ENCODE data around the gene DHX38. TPM values are rescaled to one million over a fixed set of nuclear protein-coding genes. Genes with fewer than 3 reads are reported as not detected.

DHX38 gene
- total and polyA plus RNA-seq, 2 of the 13 experiments (the other 11 are each of a cell fraction or from before 2014, with no cell fraction given) = 54.4 to 85.9 TPM

DNA sequence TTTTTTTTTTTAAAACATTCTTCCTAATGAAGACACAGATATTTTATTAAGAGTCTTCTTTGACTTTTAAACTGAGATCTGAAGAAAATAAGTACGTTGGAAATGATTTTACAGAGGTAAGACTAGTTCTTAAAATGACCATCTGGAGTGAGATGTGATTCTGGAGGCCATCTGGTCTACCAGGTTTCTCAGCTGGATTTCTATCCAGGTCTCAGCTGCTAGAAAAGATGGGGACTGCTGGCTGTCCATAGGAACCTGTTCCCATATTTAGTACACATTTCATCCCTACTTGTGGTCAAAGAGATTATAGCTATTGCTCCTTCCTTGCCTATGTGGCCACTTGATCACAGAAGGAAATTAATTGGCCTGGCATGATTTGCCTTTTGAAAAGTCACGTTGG lies 66.2 kb downstream of the DHX38 start:
- H2AFZ ChIP-seq (ENCODE audit: low read length) = no peak overlapping the region
- H3K9me3 ChIP-seq (ENCODE audit: low read length) = no peaks in the 10 kb centered on the region
- ATAC-seq = no peak
- no peaks in the 10 kb centered on the region for H4K20me1 ChIP-seq (ENCODE audit: insufficient read depth, low read length)
- H3K4me3 ChIP-seq (replicated peaks in 1 of 3; ENCODE audit: insufficient read depth in 1 of 3, low read depth in 2 of 3, low read length in 3 of 3) = no peak overlapping the region
- H3K27me3 ChIP-seq (ENCODE audit: control insufficient read depth in 1 of 2, insufficient read depth in 2 of 2, low read length in 2 of 2) = no peaks in the 10 kb centered on the region
- H3K9ac ChIP-seq (ENCODE audit: insufficient read depth, low read depth, low read length) = no peak overlapping the region
- no TSS peak for BruUV-seq (replicated peaks)
- peaks cover 7% of the 10 kb centered on the region for H3K4me1 ChIP-seq (ENCODE audit: insufficient read depth, low read length)
- intact Hi-C loops (cut with micrococcal nuclease; ENCODE audit: unreplicated experiment) = no loop called here
- no peak overlapping the region for H3K27ac ChIP-seq (ENCODE audit: extremely low read length, insufficient read depth, low read length)
- no peak for FAIRE-seq
- no peak for TF ChIP-seq MTA1 (CRISPR knock-in tag; IDR thresholded peaks at IDR 0.05; ENCODE audit: borderline replicate concordance)
- TF ChIP-seq CENPT (CRISPR knock-in tag; IDR thresholded peaks at IDR 0.05; ENCODE audit: low read depth) = no peak
- TF ChIP-seq ZKSCAN8 (CRISPR knock-in tag; IDR thresholded peaks at IDR 0.05; ENCODE audit: borderline replicate concordance) = no peak
- no peak for TF ChIP-seq RARA (CRISPR knock-in tag; IDR thresholded peaks at IDR 0.05)
- no peak for TF ChIP-seq IKZF1 (IDR thresholded peaks at IDR 0.05)
- TF ChIP-seq HOXA3 (CRISPR knock-in tag; IDR thresholded peaks at IDR 0.05) = no peak
- TF ChIP-seq, protein P1, sequence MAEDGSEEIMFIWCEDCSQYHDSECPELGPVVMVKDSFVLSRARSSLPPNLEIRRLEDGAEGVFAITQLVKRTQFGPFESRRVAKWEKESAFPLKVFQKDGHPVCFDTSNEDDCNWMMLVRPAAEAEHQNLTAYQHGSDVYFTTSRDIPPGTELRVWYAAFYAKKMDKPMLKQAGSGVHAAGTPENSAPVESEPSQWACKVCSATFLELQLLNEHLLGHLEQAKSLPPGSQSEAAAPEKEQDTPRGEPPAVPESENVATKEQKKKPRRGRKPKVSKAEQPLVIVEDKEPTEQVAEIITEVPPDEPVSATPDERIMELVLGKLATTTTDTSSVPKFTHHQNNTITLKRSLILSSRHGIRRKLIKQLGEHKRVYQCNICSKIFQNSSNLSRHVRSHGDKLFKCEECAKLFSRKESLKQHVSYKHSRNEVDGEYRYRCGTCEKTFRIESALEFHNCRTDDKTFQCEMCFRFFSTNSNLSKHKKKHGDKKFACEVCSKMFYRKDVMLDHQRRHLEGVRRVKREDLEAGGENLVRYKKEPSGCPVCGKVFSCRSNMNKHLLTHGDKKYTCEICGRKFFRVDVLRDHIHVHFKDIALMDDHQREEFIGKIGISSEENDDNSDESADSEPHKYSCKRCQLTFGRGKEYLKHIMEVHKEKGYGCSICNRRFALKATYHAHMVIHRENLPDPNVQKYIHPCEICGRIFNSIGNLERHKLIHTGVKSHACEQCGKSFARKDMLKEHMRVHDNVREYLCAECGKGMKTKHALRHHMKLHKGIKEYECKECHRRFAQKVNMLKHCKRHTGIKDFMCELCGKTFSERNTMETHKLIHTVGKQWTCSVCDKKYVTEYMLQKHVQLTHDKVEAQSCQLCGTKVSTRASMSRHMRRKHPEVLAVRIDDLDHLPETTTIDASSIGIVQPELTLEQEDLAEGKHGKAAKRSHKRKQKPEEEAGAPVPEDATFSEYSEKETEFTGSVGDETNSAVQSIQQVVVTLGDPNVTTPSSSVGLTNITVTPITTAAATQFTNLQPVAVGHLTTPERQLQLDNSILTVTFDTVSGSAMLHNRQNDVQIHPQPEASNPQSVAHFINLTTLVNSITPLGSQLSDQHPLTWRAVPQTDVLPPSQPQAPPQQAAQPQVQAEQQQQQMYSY (CRISPR knock-in tag; IDR thresholded peaks at IDR 0.05) = no peak
- TF ChIP-seq ZSCAN29 (CRISPR knock-in tag; conservative IDR thresholded peaks at IDR 0.05) = no peak
- TF ChIP-seq, protein P2, sequence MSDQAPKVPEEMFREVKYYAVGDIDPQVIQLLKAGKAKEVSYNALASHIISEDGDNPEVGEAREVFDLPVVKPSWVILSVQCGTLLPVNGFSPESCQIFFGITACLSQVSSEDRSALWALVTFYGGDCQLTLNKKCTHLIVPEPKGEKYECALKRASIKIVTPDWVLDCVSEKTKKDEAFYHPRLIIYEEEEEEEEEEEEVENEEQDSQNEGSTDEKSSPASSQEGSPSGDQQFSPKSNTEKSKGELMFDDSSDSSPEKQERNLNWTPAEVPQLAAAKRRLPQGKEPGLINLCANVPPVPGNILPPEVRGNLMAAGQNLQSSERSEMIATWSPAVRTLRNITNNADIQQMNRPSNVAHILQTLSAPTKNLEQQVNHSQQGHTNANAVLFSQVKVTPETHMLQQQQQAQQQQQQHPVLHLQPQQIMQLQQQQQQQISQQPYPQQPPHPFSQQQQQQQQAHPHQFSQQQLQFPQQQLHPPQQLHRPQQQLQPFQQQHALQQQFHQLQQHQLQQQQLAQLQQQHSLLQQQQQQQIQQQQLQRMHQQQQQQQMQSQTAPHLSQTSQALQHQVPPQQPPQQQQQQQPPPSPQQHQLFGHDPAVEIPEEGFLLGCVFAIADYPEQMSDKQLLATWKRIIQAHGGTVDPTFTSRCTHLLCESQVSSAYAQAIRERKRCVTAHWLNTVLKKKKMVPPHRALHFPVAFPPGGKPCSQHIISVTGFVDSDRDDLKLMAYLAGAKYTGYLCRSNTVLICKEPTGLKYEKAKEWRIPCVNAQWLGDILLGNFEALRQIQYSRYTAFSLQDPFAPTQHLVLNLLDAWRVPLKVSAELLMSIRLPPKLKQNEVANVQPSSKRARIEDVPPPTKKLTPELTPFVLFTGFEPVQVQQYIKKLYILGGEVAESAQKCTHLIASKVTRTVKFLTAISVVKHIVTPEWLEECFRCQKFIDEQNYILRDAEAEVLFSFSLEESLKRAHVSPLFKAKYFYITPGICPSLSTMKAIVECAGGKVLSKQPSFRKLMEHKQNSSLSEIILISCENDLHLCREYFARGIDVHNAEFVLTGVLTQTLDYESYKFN (CRISPR knock-in tag; conservative IDR thresholded peaks at IDR 0.05) = no peak
- no peak for TF ChIP-seq ZNF773 (CRISPR knock-in tag; IDR thresholded peaks at IDR 0.05; ENCODE audit: borderline replicate concordance)
- TF ChIP-seq ZNF564 (CRISPR knock-in tag; IDR thresholded peaks at IDR 0.05) = no peak
- no peak for TF ChIP-seq HMG20B (CRISPR knock-in tag; conservative IDR thresholded peaks at IDR 0.05)
- no peak for TF ChIP-seq JUNB (CRISPR knock-in tag; IDR thresholded peaks at IDR 0.05; ENCODE audit: borderline replicate concordance)
- TF ChIP-seq YY1 (IDR thresholded peaks at IDR 0.05; ENCODE audit: insufficient read depth, insufficient replicate concordance, low read depth, low read length) = no peak
- no peak for TF ChIP-seq ZFYVE20 (CRISPR knock-in tag; IDR thresholded peaks at IDR 0.05; ENCODE audit: borderline replicate concordance, low read depth)
- TF ChIP-seq ZNF816 (CRISPR knock-in tag; IDR thresholded peaks at IDR 0.05; ENCODE audit: borderline replicate concordance) = no peak
- H3K4me2 ChIP-seq (ENCODE audit: low read depth, low read length) = no peak overlapping the region
- H3K36me3 ChIP-seq (replicated peaks in 1 of 2; ENCODE audit: control insufficient read depth in 1 of 2, insufficient read depth in 2 of 2, low read length in 2 of 2) = no peaks in the 10 kb centered on the region
- no peak for DNase-seq (ENCODE audit: low spot score)
- no peaks in the 10 kb centered on the region for H3K79me2 ChIP-seq (ENCODE audit: insufficient read depth, low read length)
- ChIA-PET POLR2A (interaction anchor here (0.7 kb wide), 1 partner anchor 1811 kb away, joined by 3 read pairs; no protein-coding TSS in a partner anchor), CTCF (ENCODE audit: low intra/inter-chr PET ratio, low total read pairs) (no interaction called here)
- in situ Hi-C loops (cut with HindIII; ENCODE audit: extremely low pct_ligation_motif_present, low pct_unique_long_range_greater_than_20kb) = no loop called here
- 53% methylated on average over 2 of the region's 2 CpGs for whole genome bisulfite sequencing (ENCODE audit: low lambda C conversion rate)
